ENCODE data around the gene CD200R1L.
"Not testable (repeated sequence)": the region's sequence is repeated elsewhere in the genome, so short reads cannot be mapped to it uniquely, and the experiment has no call there.

The CD200R1L gene

GRCh38 chr3:112846764-112847163 is at the start of gene CD200R1L:
Gene CD200R1L (minus strand): TSS chr3:112846864. CDS start chr3:112829367, 17,497 bp downstream.
- no peak for DNase-seq

- no peak for DNase-seq
These were observed 47.6 kb upstream of the CD200R1L start for GRCh38 chr3:112894258-112894657.

- DNase-seq = no peak
These were observed 42.7 kb upstream of the CD200R1L start for GRCh38 chr3:112889357-112889756.

- no peak for DNase-seq
These were observed 41.9 kb upstream of the CD200R1L start for GRCh38 chr3:112888381-112889085.

- no peak for DNase-seq
These were observed 38.1 kb upstream of the CD200R1L start for GRCh38 chr3:112884678-112885290.

- no peak for DNase-seq
These were observed 35.2 kb upstream of the CD200R1L start for GRCh38 chr3:112881891-112882290.

GRCh38 chr3:112875561-112875960 is 28.9 kb upstream of the CD200R1L start:
- DNase-seq = no peak

- no peak for DNase-seq
These were observed 28.1 kb upstream of the CD200R1L start for GRCh38 chr3:112874725-112875124.

- no peak for DNase-seq
These were observed 27.0 kb upstream of the CD200R1L start for GRCh38 chr3:112873632-112874031.

- DNase-seq = no peak
These were observed 25.1 kb upstream of the CD200R1L start for GRCh38 chr3:112871735-112872134.

- no peak for DNase-seq
These were observed 19.1 kb upstream of the CD200R1L start for GRCh38 chr3:112865757-112866156.

GRCh38 chr3:112860898-112861297 is 14.2 kb upstream of the CD200R1L start:
- no peak for DNase-seq

- no peak for DNase-seq
These were observed 11.9 kb upstream of the CD200R1L start for GRCh38 chr3:112858410-112859069.

- no peak for DNase-seq
These were observed 10.9 kb upstream of the CD200R1L start for GRCh38 chr3:112857526-112857925.

GRCh38 chr3:112856537-112856936 is 9.9 kb upstream of the CD200R1L start:
- DNase-seq = no peak

- no peak for DNase-seq
These were observed 9.2 kb upstream of the CD200R1L start for GRCh38 chr3:112855883-112856282.

- DNase-seq = not testable (repeated sequence)
These were observed 8.4 kb upstream of the CD200R1L start for GRCh38 chr3:112855074-112855473.

- DNase-seq = no peak
These were observed 1.5 kb upstream of the CD200R1L start for GRCh38 chr3:112848196-112848595.

GRCh38 chr3:112847692-112848091 is 1.0 kb upstream of the CD200R1L start:
- no peak for DNase-seq

- DNase-seq = no peak
These were observed 892 bp downstream of the CD200R1L start for GRCh38 chr3:112845772-112846171.

- DNase-seq = no peak
These were observed 17.6 kb downstream of the CD200R1L start for GRCh38 chr3:112829046-112829445.

GRCh38 chr3:112822064-112823055 is 24.3 kb downstream of the CD200R1L start:
- no peak for DNase-seq

- no peak for DNase-seq
These were observed 28.4 kb downstream of the CD200R1L start for GRCh38 chr3:112818289-112818688.

Measured in NCI-H146 (cell line).